ENCODE results near the gene ZNFX1.

GRCh38 chr20:49272654-49273053 is 5.2 kb downstream of the ZNFX1 start:
- no peak for TF ChIP-seq CTCF (IDR thresholded peaks at IDR 0.05; ENCODE audit: low read depth, low read length)
- no peak for TF ChIP-seq EZH2phosphoT487 (IDR thresholded peaks at IDR 0.05; ENCODE audit: low read depth)
